Astrocyte (in vitro differentiated cells and primary cell): ENCODE measurements around the gene ABCC1.

Experiments used
- EZH2 ChIP-seq: IDR thresholded peaks from 2 replicates; pipeline ENCODE4 v1.6.1; 2012; ENCODE audit warnings: mild to moderate bottlenecking, low read length, inconsistent platforms; ENCODE audit not compliant: insufficient read depth
- TF ChIP-seq, protein P1 (sequence below): IDR thresholded peaks from 2 replicates; pipeline ENCODE4 v1.5.1; 2011; ENCODE audit warnings: low read depth, mild to moderate bottlenecking, inconsistent platforms, low read length, moderate library complexity; ENCODE audit not compliant: insufficient read depth

DNA sequence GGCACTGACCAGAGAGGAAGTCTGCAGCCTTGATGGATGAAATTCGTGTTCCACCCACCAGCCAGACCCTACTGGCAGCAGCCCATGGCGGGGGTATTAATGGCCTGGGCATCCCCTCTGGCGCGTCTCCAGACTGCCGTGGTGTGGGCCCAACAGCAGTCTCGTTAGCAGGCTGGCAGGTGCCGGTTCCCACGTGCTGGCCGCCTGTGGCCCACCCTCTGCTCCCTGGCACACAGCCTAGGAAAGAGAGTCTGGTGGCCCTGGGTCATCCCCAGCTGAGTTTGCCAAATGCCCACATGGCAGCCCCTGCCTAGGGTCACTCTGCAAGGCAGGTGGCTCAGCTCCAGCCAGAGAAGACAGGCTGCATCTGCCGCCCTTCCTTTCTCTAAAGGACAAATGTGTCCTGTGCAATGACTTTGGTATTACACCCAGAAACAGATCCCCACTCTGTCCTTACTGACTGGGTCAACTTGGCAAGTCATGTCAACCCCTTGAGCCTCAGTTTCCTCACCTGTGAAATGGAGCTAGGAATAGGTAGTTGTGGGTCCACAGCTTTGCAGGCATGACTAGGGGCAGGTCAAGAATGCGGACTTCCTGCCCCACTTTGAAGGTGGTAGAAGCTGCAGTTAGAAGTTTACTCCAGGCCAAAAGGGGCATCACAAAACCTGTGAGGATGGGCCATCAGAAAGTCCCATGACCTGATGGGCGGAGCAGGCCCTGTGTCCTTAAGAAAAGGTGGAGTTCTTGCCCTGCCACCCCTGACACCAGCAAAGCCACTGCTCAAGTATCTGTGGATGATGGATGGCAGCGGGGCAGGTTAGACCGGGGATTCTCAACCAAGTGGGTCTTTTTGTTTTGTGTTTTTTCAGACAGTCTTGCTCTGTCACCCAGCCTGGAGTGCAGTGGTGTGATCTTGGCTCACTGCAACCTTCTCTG is 197.2 kb downstream of the ABCC1 start:
- TF ChIP-seq, protein P1, sequence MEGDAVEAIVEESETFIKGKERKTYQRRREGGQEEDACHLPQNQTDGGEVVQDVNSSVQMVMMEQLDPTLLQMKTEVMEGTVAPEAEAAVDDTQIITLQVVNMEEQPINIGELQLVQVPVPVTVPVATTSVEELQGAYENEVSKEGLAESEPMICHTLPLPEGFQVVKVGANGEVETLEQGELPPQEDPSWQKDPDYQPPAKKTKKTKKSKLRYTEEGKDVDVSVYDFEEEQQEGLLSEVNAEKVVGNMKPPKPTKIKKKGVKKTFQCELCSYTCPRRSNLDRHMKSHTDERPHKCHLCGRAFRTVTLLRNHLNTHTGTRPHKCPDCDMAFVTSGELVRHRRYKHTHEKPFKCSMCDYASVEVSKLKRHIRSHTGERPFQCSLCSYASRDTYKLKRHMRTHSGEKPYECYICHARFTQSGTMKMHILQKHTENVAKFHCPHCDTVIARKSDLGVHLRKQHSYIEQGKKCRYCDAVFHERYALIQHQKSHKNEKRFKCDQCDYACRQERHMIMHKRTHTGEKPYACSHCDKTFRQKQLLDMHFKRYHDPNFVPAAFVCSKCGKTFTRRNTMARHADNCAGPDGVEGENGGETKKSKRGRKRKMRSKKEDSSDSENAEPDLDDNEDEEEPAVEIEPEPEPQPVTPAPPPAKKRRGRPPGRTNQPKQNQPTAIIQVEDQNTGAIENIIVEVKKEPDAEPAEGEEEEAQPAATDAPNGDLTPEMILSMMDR: no peak
- no peak for TF ChIP-seq EZH2
